ENCODE measurements around the gene ANKRD11. TPM values are rescaled to one million over a fixed set of nuclear protein-coding genes. Genes with fewer than 3 reads are reported as not detected.
A peak's percentile ranks its signal among the peaks of the same experiment; 100 is the strongest.

The ANKRD11 gene
- total RNA-seq, 1 donor from 2014 or later, result 63.8 TPM

DNA sequence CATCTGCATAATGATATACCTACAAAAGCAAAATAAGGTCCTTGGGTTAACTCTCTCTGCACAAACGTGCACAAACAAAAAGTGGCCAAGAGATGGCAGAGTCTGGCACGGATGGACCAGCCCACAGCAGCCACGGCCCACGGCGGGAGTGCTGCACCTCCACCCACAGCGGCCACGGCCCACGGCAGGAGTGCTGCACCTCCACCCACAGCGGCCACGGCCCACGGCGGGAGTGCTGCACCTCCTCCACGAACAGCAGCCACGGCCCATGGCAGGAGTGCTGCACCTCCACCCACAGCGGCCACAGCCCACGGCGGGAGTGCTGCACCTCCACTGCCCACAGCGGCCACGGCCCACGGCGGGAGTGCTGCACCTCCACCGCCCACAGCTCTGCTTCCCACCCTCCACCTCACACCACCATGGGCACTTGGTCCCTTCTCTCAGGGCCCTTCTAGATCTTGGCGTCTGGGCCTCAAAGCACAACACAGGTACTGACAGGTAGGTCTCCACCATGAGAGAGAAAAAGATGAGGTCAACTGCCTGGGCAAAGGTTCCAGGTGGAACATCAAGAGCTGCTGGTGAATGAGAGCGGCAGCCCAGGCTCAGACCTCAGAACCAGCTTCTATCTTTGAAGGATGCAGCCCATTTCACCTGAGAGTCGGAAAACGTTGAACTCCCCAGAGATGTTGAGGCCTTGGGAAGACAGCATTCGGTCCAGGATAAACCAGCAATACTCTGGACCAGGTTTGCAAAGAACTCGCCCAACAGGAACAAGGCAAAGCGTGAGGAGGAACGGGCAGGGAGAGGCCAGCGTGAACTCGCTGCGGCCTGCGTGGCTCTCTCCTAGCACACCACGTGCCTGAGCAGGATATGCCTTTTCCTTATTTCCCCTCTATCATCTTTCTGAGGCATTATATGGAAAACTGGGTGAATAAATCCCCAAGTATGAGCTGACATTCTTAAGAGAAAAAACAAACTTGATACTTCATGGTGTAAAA is 148.4 kb downstream of the ANKRD11 start:
- DNase-seq, result no peak
- Histone ChIP-seq H3K9me3 (replicated peaks) (no peaks in the 10 kb centered on the region), H3K36me3 (no peaks in the 10 kb centered on the region), H3K27me3 (ENCODE audit: low read depth) (no peaks in the 10 kb centered on the region), H3K4me1 (peaks cover 72% of the 10 kb centered on the region), H3K4me3 (no peak overlapping the region), H3K27ac (replicated peaks) (no peak overlapping the region)
- intact Hi-C loops (cut with micrococcal nuclease), result no loop called here
- TF ChIP-seq, protein P1, sequence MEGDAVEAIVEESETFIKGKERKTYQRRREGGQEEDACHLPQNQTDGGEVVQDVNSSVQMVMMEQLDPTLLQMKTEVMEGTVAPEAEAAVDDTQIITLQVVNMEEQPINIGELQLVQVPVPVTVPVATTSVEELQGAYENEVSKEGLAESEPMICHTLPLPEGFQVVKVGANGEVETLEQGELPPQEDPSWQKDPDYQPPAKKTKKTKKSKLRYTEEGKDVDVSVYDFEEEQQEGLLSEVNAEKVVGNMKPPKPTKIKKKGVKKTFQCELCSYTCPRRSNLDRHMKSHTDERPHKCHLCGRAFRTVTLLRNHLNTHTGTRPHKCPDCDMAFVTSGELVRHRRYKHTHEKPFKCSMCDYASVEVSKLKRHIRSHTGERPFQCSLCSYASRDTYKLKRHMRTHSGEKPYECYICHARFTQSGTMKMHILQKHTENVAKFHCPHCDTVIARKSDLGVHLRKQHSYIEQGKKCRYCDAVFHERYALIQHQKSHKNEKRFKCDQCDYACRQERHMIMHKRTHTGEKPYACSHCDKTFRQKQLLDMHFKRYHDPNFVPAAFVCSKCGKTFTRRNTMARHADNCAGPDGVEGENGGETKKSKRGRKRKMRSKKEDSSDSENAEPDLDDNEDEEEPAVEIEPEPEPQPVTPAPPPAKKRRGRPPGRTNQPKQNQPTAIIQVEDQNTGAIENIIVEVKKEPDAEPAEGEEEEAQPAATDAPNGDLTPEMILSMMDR (IDR thresholded peaks at IDR 0.05; ENCODE audit: borderline replicate concordance), result no peak

DNA sequence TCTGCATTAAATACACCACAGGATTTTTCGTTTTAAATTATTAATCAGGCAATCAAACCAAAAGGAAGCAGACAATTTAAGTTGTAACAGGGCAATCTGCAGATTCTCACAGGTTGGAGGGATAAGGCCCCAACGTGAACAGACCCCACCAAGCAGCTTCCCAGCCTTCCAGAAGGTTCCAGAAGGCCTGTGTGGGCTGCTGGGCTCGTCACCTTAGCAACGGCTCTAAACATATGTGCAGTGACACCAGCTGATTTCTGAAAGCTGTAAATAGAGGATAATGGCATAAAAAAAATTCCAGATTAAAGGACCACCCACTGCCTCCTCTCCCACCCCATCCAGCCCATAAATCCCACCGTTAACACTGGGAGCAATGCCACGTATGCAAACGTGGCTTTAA is 149.1 kb downstream of the ANKRD11 start:
- TF ChIP-seq, protein P1 (IDR thresholded peaks at IDR 0.05; ENCODE audit: borderline replicate concordance), result no peak
- Histone ChIP-seq H3K4me1 (peaks cover 72% of the 10 kb centered on the region), H3K27ac (replicated peaks) (no peak overlapping the region), H3K27me3 (ENCODE audit: low read depth) (no peaks in the 10 kb centered on the region), H3K4me3 (no peak overlapping the region), H3K9me3 (replicated peaks) (no peaks in the 10 kb centered on the region), H3K36me3 (no peaks in the 10 kb centered on the region)
- intact Hi-C loops (cut with micrococcal nuclease), result no loop called here
- DNase-seq, result no peak

DNA sequence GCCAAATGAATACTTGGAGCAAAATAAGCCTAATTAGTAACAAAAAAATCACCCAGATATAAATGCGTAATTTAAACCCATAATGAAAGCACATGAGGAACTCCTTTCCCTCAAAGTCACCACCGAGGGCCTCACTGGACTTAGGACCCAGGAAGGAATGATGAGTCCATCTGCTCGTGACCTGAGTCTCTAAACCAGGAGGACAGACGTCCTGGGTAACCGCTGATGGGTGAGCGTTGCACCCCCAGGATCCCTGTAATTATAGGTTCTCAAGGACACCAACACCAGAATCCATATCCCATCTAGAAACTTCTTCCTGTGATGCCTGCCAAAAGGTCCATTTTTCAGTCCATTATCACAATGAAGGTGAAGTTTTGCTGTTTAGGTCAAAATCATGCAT is 151.5 kb downstream of the ANKRD11 start:
- Histone ChIP-seq H3K27me3 (ENCODE audit: low read depth) (no peaks in the 10 kb centered on the region), H3K4me3 (no peak overlapping the region), H3K4me1 (peaks cover 74% of the 10 kb centered on the region), H3K9me3 (replicated peaks) (no peaks in the 10 kb centered on the region), H3K27ac (replicated peaks) (no peak overlapping the region), H3K36me3 (no peaks in the 10 kb centered on the region)
- intact Hi-C loops (cut with micrococcal nuclease), result loop anchor here (10.0 kb wide), 1 partner anchor 146 kb away; no protein-coding TSS in a partner anchor
- TF ChIP-seq, protein P1 (IDR thresholded peaks at IDR 0.05; ENCODE audit: borderline replicate concordance), result no peak
- DNase-seq, result no peak

DNA sequence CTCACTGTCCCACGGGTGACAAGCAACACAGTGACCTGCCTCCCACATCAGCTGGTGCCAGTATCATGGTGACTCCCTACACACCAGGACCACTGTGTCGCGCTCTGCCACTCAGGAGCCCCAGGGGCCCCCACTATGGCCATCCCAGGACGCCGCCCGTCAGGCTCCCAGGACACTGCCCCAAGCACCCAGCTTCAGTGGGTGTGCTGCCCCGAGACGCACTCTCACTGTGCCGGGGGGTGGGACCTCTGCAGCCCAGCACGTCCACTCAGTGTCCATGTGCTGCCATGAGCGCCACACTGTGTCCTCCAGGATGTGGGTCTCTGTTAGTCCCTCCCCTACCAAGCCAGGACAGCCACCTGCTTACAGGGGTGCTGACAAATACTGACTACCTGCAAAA is 152.4 kb downstream of the ANKRD11 start:
- H3K4me1 ChIP-seq, result peaks cover 74% of the 10 kb centered on the region
- H3K4me3 ChIP-seq, result no peak overlapping the region
- no peaks in the 10 kb centered on the region for H3K36me3 ChIP-seq
- no peaks in the 10 kb centered on the region for H3K9me3 ChIP-seq (replicated peaks)
- intact Hi-C loops (cut with micrococcal nuclease), result loop anchor here (10.0 kb wide), 1 partner anchor 147 kb away; no protein-coding TSS in a partner anchor
- H3K27ac ChIP-seq (replicated peaks), result no peak overlapping the region
- no peak for DNase-seq
- TF ChIP-seq, protein P1 (IDR thresholded peaks at IDR 0.05; ENCODE audit: borderline replicate concordance), result no peak
- H3K27me3 ChIP-seq (ENCODE audit: low read depth), result no peaks in the 10 kb centered on the region

DNA sequence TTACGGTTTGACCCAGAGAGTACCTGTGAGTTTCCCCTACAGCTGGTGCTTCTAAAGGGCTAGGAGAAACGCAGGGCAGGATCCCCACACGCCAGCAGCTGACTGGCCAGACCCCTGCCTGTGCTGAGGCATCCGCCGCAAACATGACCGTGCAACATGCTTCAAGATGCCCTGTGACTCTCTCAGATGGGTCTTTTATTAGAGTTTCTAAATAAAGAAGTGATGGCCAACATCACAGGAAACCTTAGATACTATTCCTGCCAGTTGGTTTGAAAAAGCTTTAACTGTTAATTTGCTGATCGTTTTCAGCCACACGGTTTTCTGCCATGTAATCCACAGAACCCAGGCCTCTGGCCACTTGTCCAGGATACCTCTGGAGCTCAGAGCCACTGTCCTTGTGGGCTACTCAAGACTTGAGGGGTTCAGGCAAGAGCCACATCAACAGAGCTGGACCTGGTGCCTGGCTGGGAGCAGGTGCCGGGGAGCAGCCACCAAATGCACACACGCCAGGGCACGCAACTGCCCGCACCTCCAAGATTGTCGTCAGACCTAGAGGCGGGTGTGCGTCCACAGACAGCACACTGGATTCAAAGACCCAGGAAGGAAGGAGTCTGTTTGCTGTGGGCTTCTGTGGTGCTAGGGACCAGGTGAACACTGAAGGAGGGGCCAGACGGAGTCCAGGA is 154.4 kb downstream of the ANKRD11 start:
- intact Hi-C loops (cut with micrococcal nuclease), result loop anchor here (10.0 kb wide), 1 partner anchor 149 kb away; no protein-coding TSS in a partner anchor
- Histone ChIP-seq H3K4me1 (peaks cover 84% of the 10 kb centered on the region), H3K27ac (replicated peaks) (peak overlapping the region; percentile 85), H3K36me3 (no peaks in the 10 kb centered on the region), H3K9me3 (replicated peaks) (no peaks in the 10 kb centered on the region), H3K4me3 (peak overlapping the region; percentile 40), H3K27me3 (ENCODE audit: low read depth) (no peaks in the 10 kb centered on the region)
- TF ChIP-seq, protein P1 (IDR thresholded peaks at IDR 0.05; ENCODE audit: borderline replicate concordance), result no peak
- DNase-seq, result no peak
